GM12878 (cell line): ENCODE data around the gene SFXN5.

Experiments
- MXI1 ChIP-seq: fragments of 150-350 bp; IDR thresholded peaks from 2 replicates; pipeline ENCODE4 v1.6.1; 2011; ENCODE audit warnings: low read depth, mild to moderate bottlenecking, inconsistent platforms, low read length, improper control_type of control experiment
- NFYA ChIP-seq: IDR thresholded peaks from 2 replicates; pipeline ENCODE4 v1.6.1; 2011; ENCODE audit warnings: low read depth, mild to moderate bottlenecking, low read length, improper control_type of control experiment, borderline replicate concordance
- RAD51 ChIP-seq: fragments of 450-650 bp; IDR thresholded peaks from 2 replicates; pipeline ENCODE4 v1.6.1; 2016; ENCODE audit warnings: moderate library complexity, mild to moderate bottlenecking, inconsistent platforms
- ZNF24 ChIP-seq: fragments of 450-650 bp; IDR thresholded peaks from 2 replicates; pipeline ENCODE4 v1.6.1; 2017; ENCODE audit warnings: antibody characterized with exemption, mild to moderate bottlenecking
- TF ChIP-seq, protein P1 (sequence below), 3 experiments: IDR thresholded peaks in 2 of 3; conservative IDR thresholded peaks in 1 of 3; 2 replicates each; pipeline ENCODE4 v1.5.1; 2011; ENCODE audit warnings: low read depth in 3 of 3, low read length in 3 of 3, mild to moderate bottlenecking in 3 of 3, control low read depth in 2 of 3, moderate library complexity in 2 of 3, inconsistent platforms in 1 of 3, mixed read lengths in 1 of 3; ENCODE audit not compliant: control insufficient read depth in 2 of 3, insufficient read depth in 1 of 3; ENCODE audit errors: extremely low read depth in 1 of 3
- TF ChIP-seq, protein P2 (sequence below): IDR thresholded peaks from 2 replicates; pipeline ENCODE4 v1.6.1; 2012; ENCODE audit warnings: mild to moderate bottlenecking, low read depth, low read length

DNA sequence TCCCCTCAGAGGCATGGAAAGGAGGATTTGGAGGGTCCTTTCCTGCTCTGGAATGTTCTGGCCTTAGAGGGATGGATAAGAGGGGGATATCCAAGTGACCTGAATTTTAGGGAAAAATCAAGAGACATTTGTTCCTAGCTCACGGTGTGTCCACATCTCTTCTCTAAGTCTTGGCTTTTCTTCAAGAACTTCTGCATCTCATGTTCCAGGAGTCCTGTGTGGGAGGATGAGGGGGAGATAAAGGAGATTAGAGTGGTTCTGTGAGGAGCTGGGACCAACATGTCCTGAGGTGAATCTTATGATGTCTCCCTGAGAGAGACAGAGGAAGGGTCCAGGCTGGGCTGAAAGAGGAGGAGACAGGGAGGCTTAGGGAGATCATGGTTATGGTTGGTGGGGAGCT, 142.5 kb downstream of the SFXN5 start:
- TF ChIP-seq, protein P1, sequence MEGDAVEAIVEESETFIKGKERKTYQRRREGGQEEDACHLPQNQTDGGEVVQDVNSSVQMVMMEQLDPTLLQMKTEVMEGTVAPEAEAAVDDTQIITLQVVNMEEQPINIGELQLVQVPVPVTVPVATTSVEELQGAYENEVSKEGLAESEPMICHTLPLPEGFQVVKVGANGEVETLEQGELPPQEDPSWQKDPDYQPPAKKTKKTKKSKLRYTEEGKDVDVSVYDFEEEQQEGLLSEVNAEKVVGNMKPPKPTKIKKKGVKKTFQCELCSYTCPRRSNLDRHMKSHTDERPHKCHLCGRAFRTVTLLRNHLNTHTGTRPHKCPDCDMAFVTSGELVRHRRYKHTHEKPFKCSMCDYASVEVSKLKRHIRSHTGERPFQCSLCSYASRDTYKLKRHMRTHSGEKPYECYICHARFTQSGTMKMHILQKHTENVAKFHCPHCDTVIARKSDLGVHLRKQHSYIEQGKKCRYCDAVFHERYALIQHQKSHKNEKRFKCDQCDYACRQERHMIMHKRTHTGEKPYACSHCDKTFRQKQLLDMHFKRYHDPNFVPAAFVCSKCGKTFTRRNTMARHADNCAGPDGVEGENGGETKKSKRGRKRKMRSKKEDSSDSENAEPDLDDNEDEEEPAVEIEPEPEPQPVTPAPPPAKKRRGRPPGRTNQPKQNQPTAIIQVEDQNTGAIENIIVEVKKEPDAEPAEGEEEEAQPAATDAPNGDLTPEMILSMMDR (IDR thresholded peaks at IDR 0.05 in 2 of 3, conservative IDR thresholded peaks at IDR 0.05 in 1 of 3; ENCODE audit: control insufficient read depth in 2 of 3, extremely low read depth in 1 of 3, insufficient read depth in 1 of 3, low read depth in 3 of 3, low read length in 3 of 3): no peak
- TF ChIP-seq, protein P2, sequence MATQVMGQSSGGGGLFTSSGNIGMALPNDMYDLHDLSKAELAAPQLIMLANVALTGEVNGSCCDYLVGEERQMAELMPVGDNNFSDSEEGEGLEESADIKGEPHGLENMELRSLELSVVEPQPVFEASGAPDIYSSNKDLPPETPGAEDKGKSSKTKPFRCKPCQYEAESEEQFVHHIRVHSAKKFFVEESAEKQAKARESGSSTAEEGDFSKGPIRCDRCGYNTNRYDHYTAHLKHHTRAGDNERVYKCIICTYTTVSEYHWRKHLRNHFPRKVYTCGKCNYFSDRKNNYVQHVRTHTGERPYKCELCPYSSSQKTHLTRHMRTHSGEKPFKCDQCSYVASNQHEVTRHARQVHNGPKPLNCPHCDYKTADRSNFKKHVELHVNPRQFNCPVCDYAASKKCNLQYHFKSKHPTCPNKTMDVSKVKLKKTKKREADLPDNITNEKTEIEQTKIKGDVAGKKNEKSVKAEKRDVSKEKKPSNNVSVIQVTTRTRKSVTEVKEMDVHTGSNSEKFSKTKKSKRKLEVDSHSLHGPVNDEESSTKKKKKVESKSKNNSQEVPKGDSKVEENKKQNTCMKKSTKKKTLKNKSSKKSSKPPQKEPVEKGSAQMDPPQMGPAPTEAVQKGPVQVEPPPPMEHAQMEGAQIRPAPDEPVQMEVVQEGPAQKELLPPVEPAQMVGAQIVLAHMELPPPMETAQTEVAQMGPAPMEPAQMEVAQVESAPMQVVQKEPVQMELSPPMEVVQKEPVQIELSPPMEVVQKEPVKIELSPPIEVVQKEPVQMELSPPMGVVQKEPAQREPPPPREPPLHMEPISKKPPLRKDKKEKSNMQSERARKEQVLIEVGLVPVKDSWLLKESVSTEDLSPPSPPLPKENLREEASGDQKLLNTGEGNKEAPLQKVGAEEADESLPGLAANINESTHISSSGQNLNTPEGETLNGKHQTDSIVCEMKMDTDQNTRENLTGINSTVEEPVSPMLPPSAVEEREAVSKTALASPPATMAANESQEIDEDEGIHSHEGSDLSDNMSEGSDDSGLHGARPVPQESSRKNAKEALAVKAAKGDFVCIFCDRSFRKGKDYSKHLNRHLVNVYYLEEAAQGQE: no peak
- TF ChIP-seq NFYA (no peak), MXI1 (no peak), ZNF24 (no peak), RAD51 (no peak)
